A673 (cell line): ENCODE data around the gene DAB2IP. TPM values are rescaled to one million over a fixed set of nuclear protein-coding genes. Genes with fewer than 3 reads are reported as not detected.

Experiments used
- BruUV-seq: library from RNA; stranded (reverse); fragments of 400-500 nt; replicated peaks from 2 replicates; lab custom pipeline; 2021; lab: Mats Ljungman, UMichigan
- CTCF ChIA-PET: fragments of 300-600 bp; sonication (Branson Sonifier 250); formaldehyde crosslinking; loops from one replicate; lab custom pipeline; 2022; ENCODE audit warnings: antibody characterized with exemption; lab: Charles Lee
- POLR2A ChIA-PET: fragments of 300-600 bp; sonication (Branson Sonifier 250); formaldehyde crosslinking; loops from one replicate; lab custom pipeline; 2022; ENCODE audit warnings: antibody characterized with exemption; ENCODE audit not compliant: low non-redundant PET; lab: Charles Lee
- DNase-seq: peaks from one replicate; pipeline ENCODE4 v3.0.0-alpha.2; 2015; ENCODE audit warnings: low spot score
- H3K27ac ChIP-seq: fragments of 200-600 bp; sonication (generic); 2 replicates; pipeline ENCODE4 v1.5.1; 2016; ENCODE audit warnings: mixed run types, low read depth, mild to moderate bottlenecking, mixed read lengths, antibody characterized with exemption, low read length; ENCODE audit not compliant: poor library complexity, severe bottlenecking
- H3K27me3 ChIP-seq: fragments of 200-600 bp; sonication (generic); replicated peaks from 2 replicates; pipeline ENCODE4 v1.6.1; 2017; ENCODE audit warnings: mixed run types, low read depth, mild to moderate bottlenecking, mixed read lengths, antibody characterized with exemption, low read length; ENCODE audit not compliant: insufficient read depth, poor library complexity
- H3K36me3 ChIP-seq: fragments of 200-600 bp; sonication (generic); 2 replicates; pipeline ENCODE4 v1.6.1; 2016; ENCODE audit warnings: mixed run types, mild to moderate bottlenecking, mixed read lengths, antibody characterized with exemption, low read length; ENCODE audit not compliant: insufficient read depth, poor library complexity, severe bottlenecking
- H3K4me1 ChIP-seq: fragments of 200-600 bp; sonication (generic); 2 replicates; pipeline ENCODE4 v1.6.1; 2017; ENCODE audit warnings: mixed run types, mild to moderate bottlenecking, mixed read lengths, antibody characterized with exemption, low read length; ENCODE audit not compliant: insufficient read depth, poor library complexity, severe bottlenecking
- H3K4me3 ChIP-seq: fragments of 200-600 bp; sonication (generic); 2 replicates; pipeline ENCODE4 v1.5.1; 2016; ENCODE audit warnings: low read depth, mixed run types, mild to moderate bottlenecking, mixed read lengths, low read length; ENCODE audit not compliant: poor library complexity, severe bottlenecking
- H3K9me3 ChIP-seq: fragments of 200-600 bp; sonication (generic); 2 replicates; pipeline ENCODE4 v1.6.1; 2016; ENCODE audit warnings: mixed run types, low read depth, mild to moderate bottlenecking, mixed read lengths, antibody characterized with exemption, low read length; ENCODE audit not compliant: poor library complexity, severe bottlenecking
- EZH2 ChIP-seq: fragments of 200-600 bp; sonication (generic); IDR thresholded peaks from 2 replicates; pipeline ENCODE4 v1.6.1; 2017; ENCODE audit warnings: borderline replicate concordance, low read depth, mild to moderate bottlenecking, mixed read lengths, antibody characterized with exemption, low read length; ENCODE audit not compliant: poor library complexity, severe bottlenecking
- intact Hi-C: fragments of 100-400 bp; cut with micrococcal nuclease; formaldehyde crosslinking; loops from one replicate; pipeline ENCODE4 v1.10.0; 2022; ENCODE audit not compliant: unreplicated experiment
- total RNA-seq: library from RNA; stranded (reverse); gene quantifications from 2 replicates; pipeline ENCODE4 v1.2.3, GENCODE V29; 2021
- TF ChIP-seq, protein P1 (sequence below): fragments of 300-800, 200-600 bp; sonication (generic); conservative IDR thresholded peaks from 2 replicates; pipeline ENCODE4 v1.5.1; 2017; ENCODE audit warnings: low read depth, mild to moderate bottlenecking, antibody characterized with exemption, low read length, moderate library complexity, mixed read lengths

The DAB2IP gene
- total RNA-seq, 1 experiment from 2014 or later = 34.5 TPM

DNA sequence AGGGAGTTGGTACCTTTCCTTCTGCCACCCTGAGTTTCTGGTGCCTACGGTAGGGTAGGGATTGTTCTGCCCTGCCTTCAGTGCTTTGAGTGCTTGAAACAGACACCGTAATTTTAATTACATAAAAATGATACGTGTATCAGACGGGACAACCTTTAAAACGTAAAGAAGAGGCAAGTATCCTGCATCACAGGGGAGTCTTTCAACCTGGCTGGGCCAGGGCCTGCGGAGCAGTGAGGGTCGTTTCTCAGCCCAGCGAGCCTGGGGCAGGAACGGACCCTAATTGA, 483 bp upstream of the DAB2IP start:
- peak overlapping the region; percentile 76 for H3K27ac ChIP-seq
- H3K27me3 ChIP-seq = no peaks in the 10 kb centered on the region
- POLR2A ChIA-PET = no interaction called here
- CTCF ChIA-PET = no interaction called here
- peak; percentile 39 for DNase-seq
- H3K4me3 ChIP-seq = peak overlapping the region; percentile 79
- H3K36me3 ChIP-seq = no peaks in the 10 kb centered on the region
- no TSS peak for BruUV-seq
- peaks cover 33% of the 10 kb centered on the region for H3K4me1 ChIP-seq
- no peaks in the 10 kb centered on the region for H3K9me3 ChIP-seq
- TF ChIP-seq, protein P1, sequence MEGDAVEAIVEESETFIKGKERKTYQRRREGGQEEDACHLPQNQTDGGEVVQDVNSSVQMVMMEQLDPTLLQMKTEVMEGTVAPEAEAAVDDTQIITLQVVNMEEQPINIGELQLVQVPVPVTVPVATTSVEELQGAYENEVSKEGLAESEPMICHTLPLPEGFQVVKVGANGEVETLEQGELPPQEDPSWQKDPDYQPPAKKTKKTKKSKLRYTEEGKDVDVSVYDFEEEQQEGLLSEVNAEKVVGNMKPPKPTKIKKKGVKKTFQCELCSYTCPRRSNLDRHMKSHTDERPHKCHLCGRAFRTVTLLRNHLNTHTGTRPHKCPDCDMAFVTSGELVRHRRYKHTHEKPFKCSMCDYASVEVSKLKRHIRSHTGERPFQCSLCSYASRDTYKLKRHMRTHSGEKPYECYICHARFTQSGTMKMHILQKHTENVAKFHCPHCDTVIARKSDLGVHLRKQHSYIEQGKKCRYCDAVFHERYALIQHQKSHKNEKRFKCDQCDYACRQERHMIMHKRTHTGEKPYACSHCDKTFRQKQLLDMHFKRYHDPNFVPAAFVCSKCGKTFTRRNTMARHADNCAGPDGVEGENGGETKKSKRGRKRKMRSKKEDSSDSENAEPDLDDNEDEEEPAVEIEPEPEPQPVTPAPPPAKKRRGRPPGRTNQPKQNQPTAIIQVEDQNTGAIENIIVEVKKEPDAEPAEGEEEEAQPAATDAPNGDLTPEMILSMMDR = no peak
- TF ChIP-seq EZH2 = no peak
- intact Hi-C loops = no loop called here

DNA sequence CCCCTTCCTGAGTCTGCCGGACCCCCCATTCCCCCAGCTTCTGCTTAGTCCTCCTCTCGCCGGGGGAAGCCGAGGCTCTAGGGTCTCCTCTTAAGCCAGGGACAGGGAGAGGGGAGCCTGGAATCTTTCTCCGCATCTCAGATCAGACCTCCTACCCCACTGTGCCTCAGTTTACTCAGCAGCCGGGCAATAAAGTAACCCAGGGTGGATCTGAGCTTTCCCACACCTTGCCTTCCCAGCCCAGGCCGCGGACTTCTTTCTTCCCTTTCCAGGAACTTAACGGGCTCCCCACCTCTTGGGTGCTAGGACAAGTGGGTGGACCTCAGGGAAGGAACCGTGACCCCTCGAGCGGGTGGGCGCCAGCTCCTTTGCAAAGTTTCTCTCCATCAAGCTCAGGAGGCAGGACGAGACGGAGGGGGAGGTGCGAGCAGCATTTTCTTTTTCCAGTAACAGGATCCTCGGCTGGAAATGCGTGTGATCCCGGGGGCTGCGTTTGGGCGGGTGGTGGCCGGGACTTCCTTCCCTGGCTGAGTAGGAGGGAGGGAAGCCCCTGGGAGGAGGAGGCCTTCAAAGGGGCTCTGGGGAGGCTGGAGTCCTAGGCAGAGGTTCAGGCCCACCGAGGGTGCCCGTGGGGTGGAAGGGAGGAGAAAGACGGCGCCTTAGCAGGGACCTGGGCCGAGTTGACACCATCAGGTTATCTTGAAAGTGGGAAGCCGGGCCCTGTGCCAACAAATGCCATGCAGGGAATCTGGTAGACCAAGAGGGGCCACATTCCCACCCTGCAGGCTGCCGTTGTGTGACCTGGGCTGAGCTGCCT, 795 bp downstream of the DAB2IP start:
- intact Hi-C loops = no loop called here
- peaks cover 33% of the 10 kb centered on the region for H3K4me1 ChIP-seq
- TSS peak; percentile 50 for BruUV-seq
- no peaks in the 10 kb centered on the region for H3K36me3 ChIP-seq
- peak; percentile 39 for DNase-seq
- H3K27me3 ChIP-seq = no peaks in the 10 kb centered on the region
- CTCF ChIA-PET = no interaction called here
- H3K4me3 ChIP-seq = peak overlapping the region; percentile 79
- POLR2A ChIA-PET = no interaction called here
- no peaks in the 10 kb centered on the region for H3K9me3 ChIP-seq
- TF ChIP-seq, protein P1 = no peak
- no peak for TF ChIP-seq EZH2
- H3K27ac ChIP-seq = peak overlapping the region; percentile 76

DNA sequence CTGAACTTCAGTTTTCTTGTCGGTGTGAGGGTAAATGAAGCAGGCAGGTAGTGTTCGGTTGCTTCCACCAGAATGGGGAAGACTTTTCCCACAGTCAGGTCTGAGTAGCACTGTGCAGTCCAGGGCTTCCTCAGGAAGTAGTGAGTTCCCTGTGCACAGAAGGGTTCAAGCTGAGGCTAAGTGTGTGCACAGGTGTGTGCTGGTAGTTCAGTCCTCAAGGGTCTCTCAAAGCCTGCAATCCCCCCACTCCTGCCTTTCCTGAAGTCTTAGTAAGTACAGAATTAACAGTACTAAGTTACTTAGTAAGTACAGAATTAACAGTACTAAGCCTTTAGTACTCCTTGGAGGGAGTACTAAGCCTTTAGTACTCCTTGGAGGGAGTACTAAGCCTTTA, 1.4 kb downstream of the DAB2IP start:
- no TSS peak for BruUV-seq
- Histone ChIP-seq H3K36me3 (no peaks in the 10 kb centered on the region), H3K9me3 (no peaks in the 10 kb centered on the region), H3K4me1 (peaks cover 33% of the 10 kb centered on the region), H3K4me3 (peak overlapping the region; percentile 79), H3K27me3 (no peaks in the 10 kb centered on the region), H3K27ac (peak overlapping the region; percentile 76)
- intact Hi-C loops = no loop called here
- TF ChIP-seq, protein P1 = no peak
- no peak for DNase-seq
- POLR2A ChIA-PET = no interaction called here
- CTCF ChIA-PET = no interaction called here
